WI38 (cell line): Measurements from ENCODE around the gene C16orf86.

ENCODE experiments used
- H3K4me3 ChIP-seq: 2 replicates; pipeline ENCODE4 v1.5.1; 2011; ENCODE audit warnings: low read depth, mild to moderate bottlenecking, control low read depth, low read length
- CTCF ChIP-seq: IDR thresholded peaks from 2 replicates; pipeline ENCODE4 v1.5.1; 2012; ENCODE audit warnings: low read depth, mild to moderate bottlenecking, control low read depth, low read length

The C16orf86 gene

GRCh38 chr16:67668495-67669157, 2.0 kb downstream of the C16orf86 start:
- no peak overlapping the region for H3K4me3 ChIP-seq
- TF ChIP-seq CTCF = no peak

GRCh38 chr16:67669499-67670101, 3.0 kb downstream of the C16orf86 start:
- TF ChIP-seq CTCF = no peak

GRCh38 chr16:67672306-67672705, 5.7 kb downstream of the C16orf86 start:
- TF ChIP-seq CTCF = no peak
- no peak overlapping the region for H3K4me3 ChIP-seq

More at GRCh38 chr16:67669499-67670101, 3.0 kb downstream of the C16orf86 start:
- no peak overlapping the region for H3K4me3 ChIP-seq

- H3K4me3 ChIP-seq = no peak overlapping the region
- peak; percentile 74 for TF ChIP-seq CTCF
Observed at GRCh38 chr16:67672739-67673662, 6.4 kb downstream of the C16orf86 start.

- TF ChIP-seq CTCF = no peak
- no peak overlapping the region for H3K4me3 ChIP-seq
Observed at GRCh38 chr16:67673712-67674580, 7.3 kb downstream of the C16orf86 start.

- H3K4me3 ChIP-seq = no peak overlapping the region
- TF ChIP-seq CTCF = no peak
Observed at GRCh38 chr16:67674851-67675578, 8.4 kb downstream of the C16orf86 start.
